Fibroblast of villous mesenchyme (primary cell): Measurements from ENCODE around the gene BASP1. TPM values are rescaled to one million over a fixed set of nuclear protein-coding genes. Genes with fewer than 3 reads are reported as not detected.

Experiments used
- DNase-seq: peaks from one replicate; pipeline ENCODE4 v3.0.0-alpha.2; 2010; ENCODE audit warnings: low read depth
- H3K4me3 ChIP-seq: 2 replicates; pipeline ENCODE4 v1.5.1; 2011; ENCODE audit warnings: low read depth, mild to moderate bottlenecking, low read length
- total RNA-seq: library from RNA; depleted of rRNA; stranded (reverse); fragments of >200 nt; gene quantifications from 2 replicates; pipeline ENCODE4 v1.2.3, GENCODE V29; 2012
- TF ChIP-seq, protein P1 (sequence below): IDR thresholded peaks from 2 replicates; pipeline ENCODE4 v1.5.1; 2012; ENCODE audit warnings: low read depth, mild to moderate bottlenecking, low read length; ENCODE audit not compliant: insufficient read depth

BASP1 gene
- total RNA-seq, 1 donor = 126 TPM

DNA sequence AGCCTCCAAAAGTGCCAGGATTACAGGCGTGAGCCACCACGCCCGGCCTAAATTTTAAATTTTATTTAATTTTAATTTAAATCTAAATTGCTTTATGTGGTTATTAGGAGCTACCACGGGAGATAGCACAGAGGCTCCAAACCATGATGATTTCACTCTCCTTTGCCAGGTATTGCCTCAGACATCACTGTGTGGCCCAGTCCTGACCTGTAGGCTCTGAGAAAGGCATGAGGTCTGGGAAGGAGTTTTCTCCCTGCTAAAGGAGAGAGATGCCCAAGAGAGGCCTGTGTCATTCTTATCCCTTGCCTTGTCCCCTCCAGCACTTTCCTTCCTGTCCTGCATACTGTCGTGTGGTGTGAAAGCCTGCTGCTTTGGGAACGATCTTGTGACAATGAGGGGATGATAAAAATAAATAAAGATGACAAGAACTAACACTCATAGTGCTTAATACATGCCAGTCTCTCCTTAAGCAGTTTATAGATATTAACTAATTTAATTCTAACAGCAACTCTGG, 37.0 kb upstream of the BASP1 start:
- peak; percentile 42 for DNase-seq
- TF ChIP-seq, protein P1, sequence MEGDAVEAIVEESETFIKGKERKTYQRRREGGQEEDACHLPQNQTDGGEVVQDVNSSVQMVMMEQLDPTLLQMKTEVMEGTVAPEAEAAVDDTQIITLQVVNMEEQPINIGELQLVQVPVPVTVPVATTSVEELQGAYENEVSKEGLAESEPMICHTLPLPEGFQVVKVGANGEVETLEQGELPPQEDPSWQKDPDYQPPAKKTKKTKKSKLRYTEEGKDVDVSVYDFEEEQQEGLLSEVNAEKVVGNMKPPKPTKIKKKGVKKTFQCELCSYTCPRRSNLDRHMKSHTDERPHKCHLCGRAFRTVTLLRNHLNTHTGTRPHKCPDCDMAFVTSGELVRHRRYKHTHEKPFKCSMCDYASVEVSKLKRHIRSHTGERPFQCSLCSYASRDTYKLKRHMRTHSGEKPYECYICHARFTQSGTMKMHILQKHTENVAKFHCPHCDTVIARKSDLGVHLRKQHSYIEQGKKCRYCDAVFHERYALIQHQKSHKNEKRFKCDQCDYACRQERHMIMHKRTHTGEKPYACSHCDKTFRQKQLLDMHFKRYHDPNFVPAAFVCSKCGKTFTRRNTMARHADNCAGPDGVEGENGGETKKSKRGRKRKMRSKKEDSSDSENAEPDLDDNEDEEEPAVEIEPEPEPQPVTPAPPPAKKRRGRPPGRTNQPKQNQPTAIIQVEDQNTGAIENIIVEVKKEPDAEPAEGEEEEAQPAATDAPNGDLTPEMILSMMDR = no peak
- H3K4me3 ChIP-seq = no peak overlapping the region

DNA sequence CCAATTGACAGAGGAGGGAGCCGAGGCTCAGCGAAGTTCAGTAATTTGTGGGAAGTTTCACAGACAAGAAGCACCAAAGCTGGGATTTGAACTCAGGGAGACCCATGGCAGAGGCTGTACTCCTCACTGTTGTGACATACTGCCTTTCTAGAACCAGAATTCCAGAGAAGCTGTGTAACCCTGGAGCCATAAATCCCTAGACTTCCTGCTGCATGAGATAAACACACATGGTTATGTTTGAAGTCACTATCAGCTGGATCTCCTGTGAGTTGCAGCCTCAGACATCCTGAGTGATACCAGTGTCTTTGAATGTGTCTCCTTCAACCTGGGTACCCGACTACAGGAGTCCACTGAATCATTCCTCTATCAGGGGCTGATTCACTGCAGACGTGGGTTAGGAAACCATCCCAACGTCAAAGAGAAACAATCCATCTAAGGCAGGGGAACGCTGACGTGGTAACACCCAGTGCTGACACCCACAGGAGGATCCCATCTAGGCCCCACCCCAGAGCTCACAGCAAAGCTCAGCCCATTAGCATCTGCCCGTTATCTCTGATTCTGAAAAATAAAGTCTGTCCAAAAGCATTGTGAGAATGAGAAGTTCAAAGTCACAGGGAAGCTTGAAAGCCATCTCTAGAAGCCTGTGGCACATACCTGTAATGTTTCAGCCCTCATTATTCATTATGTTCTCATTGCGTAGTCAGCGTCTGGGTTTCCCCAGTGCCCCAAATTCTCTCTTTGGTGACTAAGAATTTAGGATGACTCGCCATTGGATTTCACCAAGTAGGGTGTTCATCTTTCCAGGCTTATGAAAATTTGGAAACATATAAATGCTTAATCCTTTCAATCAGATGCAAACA, 36.3 kb upstream of the BASP1 start:
- H3K4me3 ChIP-seq = no peak overlapping the region
- DNase-seq = peak; percentile 100
- TF ChIP-seq, protein P1 = no peak

DNA sequence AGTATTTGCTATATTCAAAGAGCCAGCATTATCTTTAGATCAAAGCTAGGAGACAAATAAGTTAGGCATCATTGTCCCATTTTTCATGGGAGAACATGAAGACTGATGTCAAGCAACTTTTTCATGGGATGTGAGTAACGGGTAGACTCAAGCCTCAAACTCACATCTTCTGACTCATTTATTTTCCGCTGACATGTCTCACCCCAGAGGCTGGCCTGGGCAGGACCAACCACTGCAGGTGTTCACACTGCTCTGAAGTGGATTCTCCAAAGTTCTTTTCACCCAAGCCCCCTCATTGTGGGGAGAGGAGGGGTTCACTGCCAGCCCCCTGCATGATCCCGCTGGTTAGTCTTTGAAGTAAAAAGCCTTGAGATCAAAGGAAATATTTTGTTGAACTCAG, 34.9 kb upstream of the BASP1 start:
- no peak for DNase-seq
- TF ChIP-seq, protein P1 = no peak
- no peak overlapping the region for H3K4me3 ChIP-seq

DNA sequence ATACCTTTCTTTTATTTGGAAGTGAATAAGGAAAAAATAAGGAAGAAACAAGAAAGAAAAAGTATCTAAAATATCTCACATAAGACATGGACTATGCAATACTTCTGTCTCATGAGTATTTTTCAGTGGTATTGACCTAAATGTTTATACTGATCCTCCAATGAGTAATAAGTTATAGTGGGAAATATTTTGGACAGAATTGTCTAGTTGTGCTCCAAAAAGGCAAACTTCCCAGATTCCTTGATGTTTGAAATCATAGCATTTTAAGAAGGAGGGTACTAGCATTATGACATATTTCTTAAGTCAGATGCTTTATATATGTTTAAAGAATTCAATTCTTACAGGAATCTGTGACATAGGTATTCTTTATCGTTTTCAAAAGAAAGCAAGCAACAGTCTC, 34.5 kb upstream of the BASP1 start:
- TF ChIP-seq, protein P1 = no peak
- H3K4me3 ChIP-seq = no peak overlapping the region
- DNase-seq = no peak

DNA sequence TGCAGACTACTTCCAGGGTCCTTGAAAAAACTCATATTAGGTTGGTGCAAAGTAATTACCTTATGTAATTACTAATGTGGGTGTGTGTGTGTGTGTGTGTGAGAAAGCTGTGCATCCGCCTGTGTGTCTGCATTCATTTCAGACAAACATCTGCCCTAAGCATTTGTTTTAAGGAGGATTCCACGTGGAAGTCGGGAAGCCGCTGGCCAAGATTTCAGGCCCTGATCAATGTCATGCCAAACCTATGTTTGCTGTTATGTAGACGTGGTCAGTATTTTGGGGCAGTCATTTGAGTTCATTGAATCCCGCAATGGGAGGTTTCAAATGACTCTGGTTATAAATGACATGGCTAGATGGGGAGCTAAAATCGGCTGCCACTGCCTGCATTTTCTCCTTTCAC, 33.6 kb upstream of the BASP1 start:
- no peak for DNase-seq
- TF ChIP-seq, protein P1 = no peak
- H3K4me3 ChIP-seq = no peak overlapping the region

DNA sequence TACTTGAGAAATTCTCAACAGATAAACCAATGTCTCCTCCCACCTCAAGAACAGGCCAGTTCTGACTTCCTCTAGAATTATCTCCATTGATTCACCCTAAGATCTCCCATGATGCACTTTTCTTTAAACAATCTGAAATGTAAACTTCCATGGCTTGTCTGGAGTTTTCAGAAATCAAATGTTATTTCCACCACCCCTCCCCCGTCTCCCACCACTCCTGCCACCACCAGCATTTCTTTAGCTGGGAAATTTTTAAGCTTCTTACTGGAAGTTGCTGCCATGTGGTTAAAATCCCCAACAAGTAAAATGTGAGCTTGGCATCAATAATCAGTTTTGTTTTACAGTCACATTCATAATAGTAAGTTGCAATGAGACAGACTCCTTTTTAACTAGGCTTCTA, 32.8 kb upstream of the BASP1 start:
- TF ChIP-seq, protein P1 = no peak
- H3K4me3 ChIP-seq = no peak overlapping the region
- DNase-seq = peak; percentile 77
